Keratinocyte (primary cell): Measurements from ENCODE around the gene VPS35. TPM values are rescaled to one million over a fixed set of nuclear protein-coding genes. Genes with fewer than 3 reads are reported as not detected.

Experiments
- DNase-seq: peaks from one replicate; pipeline ENCODE4 v3.0.0-alpha.2; 2011; ENCODE audit warnings: low read depth, missing footprints, low spot score
- FAIRE-seq: peaks from 2 replicates; lab custom pipeline; 2011; peaks lifted over from hg19 to GRCh38; lab: Jason Lieb, UNC
- H2AFZ ChIP-seq: 2 replicates; pipeline ENCODE4 v1.6.0; 2012; ENCODE audit warnings: low read length, control low read depth, inconsistent platforms; ENCODE audit not compliant: control insufficient read depth
- H3K27ac ChIP-seq: 2 replicates; pipeline ENCODE4 v1.5.1; 2011; ENCODE audit warnings: low read length; ENCODE audit not compliant: control insufficient read depth, insufficient read depth
- H3K27me3 ChIP-seq: 3 replicates; pipeline ENCODE4 v1.6.0; 2011; ENCODE audit warnings: low read length; ENCODE audit not compliant: control insufficient read depth, insufficient read depth; ENCODE audit errors: extremely low read depth
- H3K36me3 ChIP-seq, 2 experiments: 2 replicates in 1 of 2; 3 replicates in 1 of 2; pipeline ENCODE4 v1.5.1; 2011; ENCODE audit warnings: low read length in 2 of 2, mild to moderate bottlenecking in 1 of 2; ENCODE audit not compliant: control insufficient read depth in 2 of 2, insufficient read depth in 2 of 2; ENCODE audit errors: extremely low read depth in 1 of 2
- H3K4me1 ChIP-seq: 3 replicates; pipeline ENCODE4 v1.5.1; 2011; ENCODE audit warnings: low read length; ENCODE audit not compliant: control insufficient read depth, insufficient read depth; ENCODE audit errors: extremely low read depth
- H3K4me2 ChIP-seq: 3 replicates; pipeline ENCODE4 v1.6.0; 2011; ENCODE audit warnings: low read depth, low read length; ENCODE audit not compliant: control insufficient read depth, insufficient read depth; ENCODE audit errors: extremely low read depth
- H3K4me3 ChIP-seq, 3 experiments: fragments of 200-600 bp in 1 of 3; sonication (generic) in 1 of 3; 2 replicates in 2 of 3; 3 replicates in 1 of 3; pipeline ENCODE4 v1.5.1; 2011 to 2016; ENCODE audit warnings: low read length in 3 of 3, mild to moderate bottlenecking in 3 of 3, control low read depth in 2 of 3, inconsistent platforms in 1 of 3, low read depth in 1 of 3, mixed read lengths in 1 of 3, mixed run types in 1 of 3, moderate library complexity in 1 of 3; ENCODE audit not compliant: control insufficient read depth in 2 of 3, insufficient read depth in 2 of 3; ENCODE audit errors: extremely low read depth in 1 of 3
- H3K79me2 ChIP-seq: 2 replicates; pipeline ENCODE4 v1.6.0; 2012; ENCODE audit warnings: low read length; ENCODE audit not compliant: control insufficient read depth, insufficient read depth
- H3K9ac ChIP-seq: 3 replicates; pipeline ENCODE4 v1.6.0; 2011; ENCODE audit warnings: low read length; ENCODE audit not compliant: control insufficient read depth, insufficient read depth; ENCODE audit errors: extremely low read depth
- H3K9me1 ChIP-seq: 3 replicates; pipeline ENCODE4 v1.6.0; 2011; ENCODE audit warnings: low read length; ENCODE audit not compliant: control insufficient read depth, insufficient read depth; ENCODE audit errors: extremely low read depth
- H3K9me3 ChIP-seq: 2 replicates; pipeline ENCODE4 v1.5.1; 2012; ENCODE audit warnings: low read depth, low read length; ENCODE audit not compliant: control insufficient read depth
- H4K20me1 ChIP-seq: 3 replicates; pipeline ENCODE4 v1.6.0; 2011; ENCODE audit warnings: low read length; ENCODE audit not compliant: control insufficient read depth, insufficient read depth; ENCODE audit errors: extremely low read depth
- EZH2 ChIP-seq: IDR thresholded peaks from one replicate; pipeline ENCODE4 v1.6.1; 2012; ENCODE audit warnings: inconsistent platforms, mild to moderate bottlenecking, low read length, moderate library complexity
- dilution Hi-C: fragments of 300-500 bp; cut with MboI; formaldehyde crosslinking; loops from one replicate; pipeline ENCODE4 v1.7.0; 2020; ENCODE audit warnings: low sequenced_read_pairs; ENCODE audit not compliant: extremely low pct_ligation_motif_present
- polyA plus RNA-seq, 5 experiments: library from polyadenylated mRNA; depleted of rRNA in 3 of 5; stranded (reverse) in 3 of 5; stranded (forward) in 1 of 5; unstranded in 1 of 5; fragments of >200 nt; gene quantifications; 1 replicate in 1 of 5; 2 replicates in 3 of 5; 3 replicates in 1 of 5; pipeline versions ENCODE4 v1.2.1 to v1.2.3, GENCODE V29; 2011 to 2012; ENCODE audit warnings: missing spikeins in 2 of 5, low read depth in 1 of 5, low replicate concordance in 1 of 5
- TF ChIP-seq, protein P1 (sequence below), 3 experiments: IDR thresholded peaks in 1 of 3; conservative IDR thresholded peaks in 1 of 3; optimal IDR thresholded peaks in 1 of 3; 2 replicates in 2 of 3; 3 replicates in 1 of 3; pipeline versions ENCODE3 to v1.5.1; 2011; ENCODE audit warnings: low read length in 3 of 3, mild to moderate bottlenecking in 3 of 3, moderate library complexity in 2 of 3, control low read depth in 1 of 3, inconsistent platforms in 1 of 3; ENCODE audit not compliant: insufficient read depth in 2 of 3; ENCODE audit errors: extremely low read depth in 1 of 3

Gene VPS35
- polyA plus RNA-seq, 1 donor (not counting 4 experiments of a cell fraction or from before 2014, with no cell fraction given): 87.3 TPM

DNA sequence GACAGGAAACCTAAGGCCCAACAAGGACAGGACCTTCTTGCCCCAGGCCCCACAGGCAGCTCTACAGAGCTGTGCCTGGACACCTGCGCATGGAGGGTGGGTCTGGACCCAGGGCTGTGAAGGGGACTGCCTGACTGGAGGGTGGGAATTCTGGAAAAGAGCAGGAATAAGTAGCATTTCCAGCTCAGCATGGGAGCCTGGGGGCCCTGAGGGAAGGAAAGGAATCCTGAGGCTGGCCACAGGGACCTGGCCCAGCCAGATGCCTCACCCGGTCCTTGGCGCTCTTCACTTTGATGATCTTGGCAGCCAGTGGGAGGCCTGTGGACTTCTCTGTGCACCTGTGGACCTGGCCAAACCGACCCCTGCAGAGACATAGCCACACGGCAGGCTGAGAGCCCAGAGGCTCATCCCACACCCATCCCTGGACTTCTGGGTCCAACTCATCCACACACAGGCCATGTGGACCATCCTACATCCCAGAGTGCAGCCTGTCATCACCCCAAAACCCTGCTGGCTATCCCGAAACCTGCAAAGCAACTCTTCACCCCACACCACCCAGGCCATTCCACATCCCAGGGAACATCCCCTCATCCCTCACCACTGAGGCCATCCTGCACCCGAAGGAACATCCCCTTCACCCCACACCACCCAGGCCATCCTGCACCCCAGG, 40.5 kb upstream of the VPS35 start:
- H3K27ac ChIP-seq: no peak overlapping the region
- no peak for TF ChIP-seq EZH2
- TF ChIP-seq, protein P1, sequence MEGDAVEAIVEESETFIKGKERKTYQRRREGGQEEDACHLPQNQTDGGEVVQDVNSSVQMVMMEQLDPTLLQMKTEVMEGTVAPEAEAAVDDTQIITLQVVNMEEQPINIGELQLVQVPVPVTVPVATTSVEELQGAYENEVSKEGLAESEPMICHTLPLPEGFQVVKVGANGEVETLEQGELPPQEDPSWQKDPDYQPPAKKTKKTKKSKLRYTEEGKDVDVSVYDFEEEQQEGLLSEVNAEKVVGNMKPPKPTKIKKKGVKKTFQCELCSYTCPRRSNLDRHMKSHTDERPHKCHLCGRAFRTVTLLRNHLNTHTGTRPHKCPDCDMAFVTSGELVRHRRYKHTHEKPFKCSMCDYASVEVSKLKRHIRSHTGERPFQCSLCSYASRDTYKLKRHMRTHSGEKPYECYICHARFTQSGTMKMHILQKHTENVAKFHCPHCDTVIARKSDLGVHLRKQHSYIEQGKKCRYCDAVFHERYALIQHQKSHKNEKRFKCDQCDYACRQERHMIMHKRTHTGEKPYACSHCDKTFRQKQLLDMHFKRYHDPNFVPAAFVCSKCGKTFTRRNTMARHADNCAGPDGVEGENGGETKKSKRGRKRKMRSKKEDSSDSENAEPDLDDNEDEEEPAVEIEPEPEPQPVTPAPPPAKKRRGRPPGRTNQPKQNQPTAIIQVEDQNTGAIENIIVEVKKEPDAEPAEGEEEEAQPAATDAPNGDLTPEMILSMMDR (optimal IDR thresholded peaks at IDR 0.05 in 1 of 3, IDR thresholded peaks at IDR 0.05 in 1 of 3, conservative IDR thresholded peaks at IDR 0.05 in 1 of 3; ENCODE audit: extremely low read depth in 1 of 3, insufficient read depth in 2 of 3, low read length in 3 of 3): no peak
- H3K27me3 ChIP-seq: no peaks in the 10 kb centered on the region
- H3K9me1 ChIP-seq: no peaks in the 10 kb centered on the region
- H3K36me3 ChIP-seq: no peaks in the 10 kb centered on the region
- no peaks in the 10 kb centered on the region for H3K9me3 ChIP-seq
- DNase-seq (no peak), FAIRE-seq (no peak)
- dilution Hi-C loops: no loop called here
- no peak overlapping the region for H3K4me3 ChIP-seq
- no peaks in the 10 kb centered on the region for H3K79me2 ChIP-seq
- H3K4me1 ChIP-seq: no peaks in the 10 kb centered on the region
- no peak overlapping the region for H3K4me2 ChIP-seq
- no peaks in the 10 kb centered on the region for H4K20me1 ChIP-seq
- no peak overlapping the region for H2AFZ ChIP-seq
- H3K9ac ChIP-seq: no peak overlapping the region

DNA sequence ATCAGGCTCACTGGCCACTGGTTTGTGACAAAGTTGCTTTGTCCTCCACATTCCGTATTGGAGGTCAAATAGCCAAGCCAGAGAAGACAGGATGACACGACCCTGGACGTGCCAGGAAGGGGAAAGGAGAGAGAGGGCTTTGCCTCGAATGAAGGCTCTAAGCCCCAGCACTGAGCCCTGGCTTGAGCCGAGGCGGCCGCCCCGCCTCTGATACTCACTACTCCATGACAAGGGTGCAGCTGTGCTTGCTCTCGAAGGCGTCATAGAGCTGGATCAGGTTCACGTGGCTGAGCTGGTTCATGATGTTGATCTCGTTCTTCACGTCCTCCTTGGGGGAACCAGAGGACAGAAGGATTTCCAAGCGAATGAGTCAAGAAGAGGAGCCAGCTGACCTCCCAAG, 39.8 kb upstream of the VPS35 start:
- no peak for FAIRE-seq
- dilution Hi-C loops: no loop called here
- no peaks in the 10 kb centered on the region for H3K27me3 ChIP-seq

More for the DNA sequence above, 39.8 kb upstream of the VPS35 start:
- Histone ChIP-seq H3K79me2 (no peaks in the 10 kb centered on the region), H4K20me1 (no peaks in the 10 kb centered on the region), H3K36me3 (no peaks in the 10 kb centered on the region), H2AFZ (no peak overlapping the region), H3K4me2 (no peak overlapping the region), H3K9me3 (no peaks in the 10 kb centered on the region), H3K4me1 (no peaks in the 10 kb centered on the region), H3K4me3 (no peak overlapping the region), H3K27ac (no peak overlapping the region), H3K9ac (no peak overlapping the region), H3K9me1 (no peaks in the 10 kb centered on the region)
- DNase-seq: no peak
- no peak for TF ChIP-seq EZH2
- TF ChIP-seq, protein P1 (optimal IDR thresholded peaks at IDR 0.05 in 1 of 3, IDR thresholded peaks at IDR 0.05 in 1 of 3, conservative IDR thresholded peaks at IDR 0.05 in 1 of 3; ENCODE audit: extremely low read depth in 1 of 3, insufficient read depth in 2 of 3, low read length in 3 of 3): no peak
